Mesothelial cell of epicardium (in vitro differentiated cells): Measurements from ENCODE around the gene MRC2. TPM values are rescaled to one million over a fixed set of nuclear protein-coding genes. Genes with fewer than 3 reads are reported as not detected.
A peak's percentile ranks its signal among the peaks of the same experiment; 100 is the strongest.

ENCODE experiments used
- DNase-seq, 2 experiments: peaks; one replicate each; pipeline ENCODE4 v3.0.0; 2021; ENCODE audit warnings: low spot score in 2 of 2; ENCODE audit not compliant: unreplicated experiment in 2 of 2
- H3K27ac Mint-ChIP-seq: 2 replicates; pipeline ENCODE4 v1.8.0; 2021; ENCODE audit warnings: mixed read lengths
- H3K27me3 Mint-ChIP-seq: 2 replicates; pipeline ENCODE4 v1.8.0; 2021; ENCODE audit warnings: low read depth, mixed read lengths
- H3K36me3 Mint-ChIP-seq: 2 replicates; pipeline ENCODE4 v1.8.0; 2021; ENCODE audit warnings: mixed read lengths
- H3K4me1 Mint-ChIP-seq: 2 replicates; pipeline ENCODE4 v1.8.0; 2021; ENCODE audit warnings: mixed read lengths
- H3K4me3 Mint-ChIP-seq: 2 replicates; pipeline ENCODE4 v1.8.0; 2021; ENCODE audit warnings: mild to moderate bottlenecking, moderate library complexity, mixed read lengths
- H3K9me3 Mint-ChIP-seq: 2 replicates; pipeline ENCODE4 v1.8.0; 2021; ENCODE audit warnings: mixed read lengths
- total RNA-seq: library from RNA; stranded (reverse); gene quantifications from 3 replicates; pipeline ENCODE4 v1.2.1, GENCODE V29; 2021
- TF ChIP-seq, protein P1 (sequence below): fragments of 200-600 bp; sonication (generic); IDR thresholded peaks from one replicate; pipeline ENCODE4 v1.5.0; 2021; ENCODE audit warnings: antibody characterized with exemption; ENCODE audit not compliant: unreplicated experiment

The MRC2 gene
- total RNA-seq, 1 donor from 2014 or later: 120 TPM

DNA sequence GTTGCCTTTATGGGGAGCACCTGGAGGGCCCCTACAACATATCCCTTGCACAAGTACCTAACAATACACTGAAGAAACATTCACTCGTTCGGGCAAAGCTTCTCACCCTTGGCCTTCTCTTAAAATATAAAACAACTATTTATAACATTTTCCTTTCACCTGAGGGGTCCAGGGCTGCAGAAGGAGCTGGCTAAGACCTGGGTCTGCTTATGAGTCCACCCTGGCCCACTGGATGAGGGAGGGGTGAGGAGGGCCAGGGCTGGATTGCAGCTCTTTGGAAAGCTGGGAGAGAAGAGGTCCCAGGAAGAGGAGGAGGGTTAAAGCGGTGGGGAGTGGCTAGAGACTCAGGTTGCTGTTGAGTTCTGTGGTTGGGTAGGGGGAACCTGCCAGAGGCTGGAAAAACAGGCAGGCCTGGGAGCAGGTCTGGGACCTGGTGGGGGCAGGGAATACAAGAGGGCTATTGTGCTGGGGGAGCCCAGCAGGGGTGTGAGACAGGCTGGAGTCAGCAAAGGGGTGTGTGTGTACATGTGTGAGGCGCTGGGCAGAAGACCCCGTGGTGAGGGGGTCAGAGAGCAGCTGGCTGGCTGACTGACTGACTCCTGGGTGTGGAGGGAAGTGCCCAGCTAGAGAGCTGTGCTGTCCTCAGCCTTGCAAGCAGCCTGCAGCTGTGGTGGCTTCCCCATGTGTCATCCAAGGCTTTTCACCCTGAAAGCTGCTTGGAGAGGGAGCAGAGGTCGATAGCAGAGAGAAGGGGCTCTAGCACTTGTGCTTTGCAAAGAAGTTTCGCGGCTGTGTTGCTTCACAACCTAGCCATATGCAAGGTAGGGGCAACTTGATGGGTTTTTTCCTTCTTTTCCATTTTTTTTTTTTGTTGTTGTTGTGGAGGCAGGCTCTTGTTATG is 10.2 kb upstream of the MRC2 start:
- Mint-ChIP-seq H3K4me3 (no peak overlapping the region), H3K4me1 (peaks cover 34% of the 10 kb centered on the region), H3K36me3 (peaks cover 6% of the 10 kb centered on the region), H3K27me3 (no peaks in the 10 kb centered on the region), H3K27ac (peak overlapping the region; percentile 89), H3K9me3 (no peaks in the 10 kb centered on the region)
- no peak for DNase-seq
- TF ChIP-seq, protein P1, sequence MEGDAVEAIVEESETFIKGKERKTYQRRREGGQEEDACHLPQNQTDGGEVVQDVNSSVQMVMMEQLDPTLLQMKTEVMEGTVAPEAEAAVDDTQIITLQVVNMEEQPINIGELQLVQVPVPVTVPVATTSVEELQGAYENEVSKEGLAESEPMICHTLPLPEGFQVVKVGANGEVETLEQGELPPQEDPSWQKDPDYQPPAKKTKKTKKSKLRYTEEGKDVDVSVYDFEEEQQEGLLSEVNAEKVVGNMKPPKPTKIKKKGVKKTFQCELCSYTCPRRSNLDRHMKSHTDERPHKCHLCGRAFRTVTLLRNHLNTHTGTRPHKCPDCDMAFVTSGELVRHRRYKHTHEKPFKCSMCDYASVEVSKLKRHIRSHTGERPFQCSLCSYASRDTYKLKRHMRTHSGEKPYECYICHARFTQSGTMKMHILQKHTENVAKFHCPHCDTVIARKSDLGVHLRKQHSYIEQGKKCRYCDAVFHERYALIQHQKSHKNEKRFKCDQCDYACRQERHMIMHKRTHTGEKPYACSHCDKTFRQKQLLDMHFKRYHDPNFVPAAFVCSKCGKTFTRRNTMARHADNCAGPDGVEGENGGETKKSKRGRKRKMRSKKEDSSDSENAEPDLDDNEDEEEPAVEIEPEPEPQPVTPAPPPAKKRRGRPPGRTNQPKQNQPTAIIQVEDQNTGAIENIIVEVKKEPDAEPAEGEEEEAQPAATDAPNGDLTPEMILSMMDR: no peak

DNA sequence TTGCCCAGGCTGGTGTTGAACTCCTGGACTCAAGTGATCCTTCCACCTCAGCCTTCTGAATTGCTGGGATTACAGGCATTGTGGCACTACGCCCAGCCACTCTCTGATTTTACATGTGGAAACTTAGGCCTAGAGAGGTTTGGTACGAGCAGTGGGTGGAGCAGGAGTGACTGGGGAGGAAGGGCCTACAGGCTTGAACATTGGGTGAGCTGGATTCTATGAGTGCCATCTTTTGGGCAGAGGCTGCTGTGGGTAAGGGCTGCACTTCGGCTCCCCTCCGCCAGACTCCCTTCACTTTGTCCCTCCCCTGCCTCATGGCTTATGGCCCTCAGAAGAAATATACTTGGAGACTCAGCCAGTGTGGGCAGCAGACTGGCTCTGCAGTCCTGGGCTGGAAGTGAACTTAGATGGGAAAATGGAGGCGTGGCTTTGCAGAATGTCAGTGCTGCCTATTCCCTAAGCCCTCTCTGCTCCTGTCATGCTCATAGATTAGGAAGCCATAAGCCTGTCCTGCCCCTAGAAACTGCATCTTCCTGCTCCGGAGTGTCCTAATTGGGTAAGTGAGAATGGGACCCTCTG is 9.5 kb upstream of the MRC2 start:
- Mint-ChIP-seq H3K27ac (peak overlapping the region; percentile 89), H3K36me3 (peaks cover 6% of the 10 kb centered on the region), H3K9me3 (no peaks in the 10 kb centered on the region), H3K4me3 (no peak overlapping the region), H3K27me3 (no peaks in the 10 kb centered on the region), H3K4me1 (peaks cover 34% of the 10 kb centered on the region)
- TF ChIP-seq, protein P1: no peak
- DNase-seq: no peak

DNA sequence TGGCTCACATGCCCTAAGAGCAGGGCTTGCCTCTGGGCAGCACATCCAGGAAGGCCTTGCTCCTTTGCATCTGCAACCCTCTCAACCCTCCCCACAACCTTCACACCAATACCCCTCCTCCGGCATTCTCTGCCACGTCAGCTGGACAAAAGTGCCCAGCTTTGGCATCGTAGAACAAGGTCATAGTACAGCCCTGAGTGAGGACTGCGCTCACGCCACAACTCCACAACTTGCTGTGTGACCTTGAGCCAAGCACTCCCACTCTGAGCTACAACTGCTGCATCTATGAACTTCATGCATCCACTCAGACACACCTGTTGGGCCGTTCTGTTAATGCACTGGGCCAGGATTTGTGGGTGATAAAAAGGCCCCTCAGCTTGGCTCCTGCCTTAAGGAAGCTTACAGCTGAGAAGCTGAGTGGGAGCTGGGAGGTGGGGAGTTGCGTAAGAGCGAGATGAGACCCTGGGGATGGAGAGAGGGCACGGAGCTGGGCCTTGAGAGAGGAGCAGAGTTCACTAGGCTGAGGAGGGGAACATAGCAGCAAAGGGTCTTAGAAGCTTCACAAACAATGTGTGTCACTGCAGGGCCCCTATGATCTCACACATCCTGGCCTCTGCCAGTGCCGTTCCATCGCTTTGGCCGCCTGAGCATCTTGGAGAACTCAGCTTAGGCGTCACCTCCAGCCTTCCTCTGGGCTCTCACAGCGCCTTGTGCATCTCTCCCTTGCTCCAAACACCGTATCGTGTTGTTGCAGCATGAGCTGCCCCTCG is 8.6 kb upstream of the MRC2 start:
- Mint-ChIP-seq H3K9me3 (no peaks in the 10 kb centered on the region), H3K4me3 (no peak overlapping the region), H3K27me3 (no peaks in the 10 kb centered on the region), H3K4me1 (peaks cover 32% of the 10 kb centered on the region), H3K36me3 (peaks cover 9% of the 10 kb centered on the region), H3K27ac (no peak overlapping the region)
- no peak for DNase-seq
- TF ChIP-seq, protein P1: no peak

DNA sequence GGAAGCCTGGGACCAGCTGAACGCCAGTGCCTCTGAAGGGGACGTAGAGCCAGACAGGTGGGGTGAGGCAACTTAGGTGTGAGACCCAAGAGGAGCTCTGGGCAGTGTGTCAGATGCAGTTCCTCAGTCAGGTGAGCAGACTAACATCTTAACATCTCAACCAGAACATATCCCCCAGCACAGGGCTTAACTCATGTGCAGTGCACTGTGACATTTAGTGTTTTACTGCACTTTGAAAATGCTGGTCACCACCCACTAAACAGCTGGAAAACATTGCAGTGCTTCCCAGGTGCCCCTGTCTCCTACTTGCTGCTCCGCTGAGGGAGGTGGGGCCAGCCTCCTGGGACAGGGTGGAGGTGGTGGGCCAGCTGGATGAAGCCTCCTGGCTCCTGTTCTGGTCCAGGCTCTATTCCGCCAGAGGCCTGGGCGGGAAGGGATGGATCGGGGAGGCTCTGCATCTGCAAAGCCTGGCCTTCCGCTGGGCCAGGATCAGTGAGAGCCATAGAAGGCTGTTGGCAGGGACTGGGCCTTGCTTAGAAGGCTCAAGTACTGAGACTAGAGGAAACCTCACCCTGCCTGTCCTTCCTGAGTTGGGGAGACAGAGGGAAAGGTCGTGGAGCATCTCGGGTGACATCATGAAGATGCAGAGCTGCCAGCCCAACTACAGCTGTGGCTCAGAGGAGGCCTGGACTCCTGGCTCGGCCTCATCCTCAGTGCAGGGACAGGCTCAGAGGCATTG is 7.9 kb upstream of the MRC2 start:
- Mint-ChIP-seq H3K27me3 (no peaks in the 10 kb centered on the region), H3K36me3 (peaks cover 10% of the 10 kb centered on the region), H3K27ac (no peak overlapping the region), H3K4me1 (peaks cover 26% of the 10 kb centered on the region), H3K9me3 (no peaks in the 10 kb centered on the region), H3K4me3 (no peak overlapping the region)
- DNase-seq: no peak
- TF ChIP-seq, protein P1: no peak

DNA sequence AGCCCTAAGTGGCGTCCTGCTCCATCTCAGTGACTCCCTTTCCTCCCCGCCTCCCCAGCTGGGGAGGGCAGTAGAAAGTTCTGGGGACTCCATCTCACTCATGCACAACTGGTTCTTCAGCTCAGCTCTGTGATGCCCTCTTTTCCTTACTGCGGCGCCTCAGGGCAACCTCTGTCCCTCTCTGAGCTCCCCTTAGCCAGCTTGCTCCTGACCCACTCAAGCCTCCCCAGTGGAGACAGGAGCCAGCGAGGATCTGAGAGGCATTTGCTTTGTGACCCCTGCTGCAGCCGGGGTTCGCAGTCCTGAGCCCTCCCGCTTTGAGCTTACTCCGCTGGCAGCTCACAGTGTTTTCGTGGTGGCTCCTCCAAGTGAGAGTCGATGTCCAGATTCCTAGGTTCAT is 6.2 kb upstream of the MRC2 start:
- no peak overlapping the region for H3K27ac Mint-ChIP-seq
- peaks cover 11% of the 10 kb centered on the region for H3K36me3 Mint-ChIP-seq
- H3K9me3 Mint-ChIP-seq: no peaks in the 10 kb centered on the region
- TF ChIP-seq, protein P1: no peak
- no peak for DNase-seq
- no peaks in the 10 kb centered on the region for H3K27me3 Mint-ChIP-seq
- H3K4me3 Mint-ChIP-seq: no peak overlapping the region
- peaks cover 25% of the 10 kb centered on the region for H3K4me1 Mint-ChIP-seq
